HEK293T (cell line): ENCODE data around the gene GLB1L.

Source experiments
- ARNT ChIP-seq: fragments of 450-650 bp; IDR thresholded peaks from 2 replicates; pipeline ENCODE4 v1.6.1; 2017; ENCODE audit warnings: mild to moderate bottlenecking
- BHLHE40 ChIP-seq: fragments of 450-650 bp; IDR thresholded peaks from 2 replicates; pipeline ENCODE4 v1.6.1; 2016; ENCODE audit warnings: mild to moderate bottlenecking, moderate library complexity, borderline replicate concordance
- ELF4 ChIP-seq: fragments of 450-650 bp; IDR thresholded peaks from 2 replicates; pipeline ENCODE4 v1.6.1; 2017; ENCODE audit warnings: antibody characterized with exemption
- FOXA1 ChIP-seq: fragments of 450-650 bp; IDR thresholded peaks from 2 replicates; pipeline ENCODE4 v1.6.1; 2016; ENCODE audit warnings: mild to moderate bottlenecking
- FOXK2 ChIP-seq: fragments of 450-650 bp; IDR thresholded peaks from 2 replicates; pipeline ENCODE4 v1.6.1; 2016; ENCODE audit warnings: mild to moderate bottlenecking
- FOXM1 ChIP-seq: fragments of 450-650 bp; IDR thresholded peaks from 2 replicates; pipeline ENCODE4 v1.6.1; 2017; ENCODE audit warnings: mild to moderate bottlenecking, borderline replicate concordance
- HDGF ChIP-seq: fragments of 450-650 bp; IDR thresholded peaks from 2 replicates; pipeline ENCODE4 v1.6.1; 2017; ENCODE audit warnings: antibody characterized with exemption, borderline replicate concordance
- L3MBTL2 ChIP-seq: fragments of 450-650 bp; conservative IDR thresholded peaks from 2 replicates; pipeline ENCODE4 v1.6.1; 2016; ENCODE audit warnings: mild to moderate bottlenecking
- LEF1 ChIP-seq: fragments of 450-650 bp; IDR thresholded peaks from 2 replicates; pipeline ENCODE4 v1.6.1; 2017; ENCODE audit warnings: mild to moderate bottlenecking, borderline replicate concordance
- NFRKB ChIP-seq: fragments of 450-650 bp; IDR thresholded peaks from 2 replicates; pipeline ENCODE4 v1.6.1; 2016; ENCODE audit warnings: mild to moderate bottlenecking, moderate library complexity
- PKNOX1 ChIP-seq: fragments of 450-650 bp; IDR thresholded peaks from 2 replicates; pipeline ENCODE4 v1.6.1; 2016
- SP1 ChIP-seq: fragments of 450-650 bp; IDR thresholded peaks from 2 replicates; pipeline ENCODE4 v1.6.1; 2017
- SUZ12 ChIP-seq: fragments of 450-650 bp; IDR thresholded peaks from 2 replicates; pipeline ENCODE4 v1.6.1; 2016; ENCODE audit warnings: mild to moderate bottlenecking
- TARDBP ChIP-seq: fragments of 450-650 bp; IDR thresholded peaks from 2 replicates; pipeline ENCODE4 v1.6.1; 2016

GRCh38 chr2:219277703-219278654 is 32.7 kb upstream of the GLB1L start:
- TF ChIP-seq SUZ12, result no peak
- no peak for TF ChIP-seq FOXA1
- no peak for TF ChIP-seq L3MBTL2
- no peak for TF ChIP-seq FOXM1
- TF ChIP-seq ELF4, result no peak
- no peak for TF ChIP-seq NFRKB
- no peak for TF ChIP-seq SP1
- no peak for TF ChIP-seq TARDBP
- no peak for TF ChIP-seq FOXK2
- no peak for TF ChIP-seq ARNT
- no peak for TF ChIP-seq PKNOX1
- no peak for TF ChIP-seq HDGF
- TF ChIP-seq LEF1, result no peak
- TF ChIP-seq BHLHE40, result no peak
